ENCODE results near the gene MORC4. TPM values are rescaled to one million over a fixed set of nuclear protein-coding genes. Genes with fewer than 3 reads are reported as not detected.

MORC4 gene
- total RNA-seq, 1 donor from 2014 or later = 23.5 TPM

DNA sequence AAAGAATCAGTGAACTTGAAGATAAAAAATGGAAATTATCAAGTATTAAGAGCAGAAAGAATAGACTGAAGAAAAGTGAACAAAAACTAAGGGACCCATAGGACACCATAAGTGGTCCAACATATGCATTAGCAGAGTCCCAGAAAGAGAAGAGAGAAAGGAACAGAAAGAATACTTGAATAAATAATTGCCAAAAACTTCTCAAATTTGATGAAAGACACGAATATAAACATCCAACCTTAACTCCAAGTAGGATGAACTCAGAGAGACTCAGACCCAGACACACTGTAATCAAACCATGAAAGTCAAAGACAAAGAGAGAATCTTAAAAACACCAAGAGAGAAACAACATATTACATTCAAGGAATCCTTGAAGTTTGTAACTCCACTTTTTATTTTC is 35.7 kb downstream of the MORC4 start:
- no peak overlapping the region for H3K27ac Mint-ChIP-seq (ENCODE audit: unreplicated experiment)
- H3K9me3 Mint-ChIP-seq (ENCODE audit: unreplicated experiment) = peaks cover 19% of the 10 kb centered on the region
- no peak for DNase-seq (ENCODE audit: extremely low spot score, unreplicated experiment)
- peaks cover 2% of the 10 kb centered on the region for H3K4me1 Mint-ChIP-seq (ENCODE audit: unreplicated experiment)
- H3K4me3 Mint-ChIP-seq (ENCODE audit: unreplicated experiment) = no peak overlapping the region
- peaks cover 14% of the 10 kb centered on the region for H3K36me3 Mint-ChIP-seq (ENCODE audit: unreplicated experiment)
- no peaks in the 10 kb centered on the region for H3K27me3 Mint-ChIP-seq (ENCODE audit: unreplicated experiment)
- no peak for TF ChIP-seq CTCF (IDR thresholded peaks at IDR 0.05)

GRCh38 chrX:106963111-106963510 is 36.9 kb downstream of the MORC4 start:
- H3K36me3 Mint-ChIP-seq (ENCODE audit: unreplicated experiment) = peaks cover 6% of the 10 kb centered on the region
- H3K9me3 Mint-ChIP-seq (ENCODE audit: unreplicated experiment) = peaks cover 12% of the 10 kb centered on the region
- peaks cover 2% of the 10 kb centered on the region for H3K4me1 Mint-ChIP-seq (ENCODE audit: unreplicated experiment)
- no peaks in the 10 kb centered on the region for H3K27me3 Mint-ChIP-seq (ENCODE audit: unreplicated experiment)
- DNase-seq (ENCODE audit: extremely low spot score, unreplicated experiment) = no peak
- no peak for TF ChIP-seq CTCF (IDR thresholded peaks at IDR 0.05)
- H3K4me3 Mint-ChIP-seq (ENCODE audit: unreplicated experiment) = no peak overlapping the region
- no peak overlapping the region for H3K27ac Mint-ChIP-seq (ENCODE audit: unreplicated experiment)

DNA sequence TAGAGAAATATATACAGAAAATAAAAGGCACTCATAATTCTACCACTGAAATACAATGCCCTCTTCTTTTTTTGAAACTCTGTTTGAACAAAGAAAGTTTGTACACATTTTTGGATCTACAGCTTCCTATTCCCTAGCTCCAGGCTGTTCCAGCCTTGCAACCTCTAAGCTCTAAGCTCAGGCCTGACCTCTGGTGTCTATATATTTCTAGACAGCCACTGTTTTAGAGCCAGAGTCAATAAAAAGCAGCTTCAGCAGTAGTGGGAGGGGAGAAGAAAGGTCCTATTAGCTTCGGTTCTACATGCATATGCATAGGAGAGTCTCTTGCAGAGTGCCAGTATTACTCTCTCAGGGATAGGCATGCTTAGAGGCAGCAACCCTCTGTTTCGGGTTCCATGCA is 40.1 kb downstream of the MORC4 start:
- TF ChIP-seq CTCF (IDR thresholded peaks at IDR 0.05) = peak; percentile 53
- no peak overlapping the region for H3K4me3 Mint-ChIP-seq (ENCODE audit: unreplicated experiment)
- no peak overlapping the region for H3K27ac Mint-ChIP-seq (ENCODE audit: unreplicated experiment)
- peaks cover 12% of the 10 kb centered on the region for H3K4me1 Mint-ChIP-seq (ENCODE audit: unreplicated experiment)
- H3K9me3 Mint-ChIP-seq (ENCODE audit: unreplicated experiment) = peaks cover 8% of the 10 kb centered on the region
- peaks cover 9% of the 10 kb centered on the region for H3K36me3 Mint-ChIP-seq (ENCODE audit: unreplicated experiment)
- no peaks in the 10 kb centered on the region for H3K27me3 Mint-ChIP-seq (ENCODE audit: unreplicated experiment)
- no peak for DNase-seq (ENCODE audit: extremely low spot score, unreplicated experiment)

- TF ChIP-seq CTCF (IDR thresholded peaks at IDR 0.05) = no peak
- peaks cover 20% of the 10 kb centered on the region for H3K4me1 Mint-ChIP-seq (ENCODE audit: unreplicated experiment)
- peaks cover 5% of the 10 kb centered on the region for H3K36me3 Mint-ChIP-seq (ENCODE audit: unreplicated experiment)
- H3K9me3 Mint-ChIP-seq (ENCODE audit: unreplicated experiment) = peaks cover 3% of the 10 kb centered on the region
- no peak overlapping the region for H3K4me3 Mint-ChIP-seq (ENCODE audit: unreplicated experiment)
- no peaks in the 10 kb centered on the region for H3K27me3 Mint-ChIP-seq (ENCODE audit: unreplicated experiment)
- no peak for DNase-seq (ENCODE audit: extremely low spot score, unreplicated experiment)
- no peak overlapping the region for H3K27ac Mint-ChIP-seq (ENCODE audit: unreplicated experiment)
Observed at GRCh38 chrX:106957856-106958255, 42.2 kb downstream of the MORC4 start.

- no peak overlapping the region for H3K4me3 Mint-ChIP-seq (ENCODE audit: unreplicated experiment)
- H3K27ac Mint-ChIP-seq (ENCODE audit: unreplicated experiment) = peak overlapping the region; percentile 20
- no peaks in the 10 kb centered on the region for H3K9me3 Mint-ChIP-seq (ENCODE audit: unreplicated experiment)
- H3K27me3 Mint-ChIP-seq (ENCODE audit: unreplicated experiment) = no peaks in the 10 kb centered on the region
- DNase-seq (ENCODE audit: extremely low spot score, unreplicated experiment) = no peak
- no peak for TF ChIP-seq CTCF (IDR thresholded peaks at IDR 0.05)
- peaks cover 20% of the 10 kb centered on the region for H3K4me1 Mint-ChIP-seq (ENCODE audit: unreplicated experiment)
- peaks cover 5% of the 10 kb centered on the region for H3K36me3 Mint-ChIP-seq (ENCODE audit: unreplicated experiment)
Observed at GRCh38 chrX:106955004-106955772, 44.8 kb downstream of the MORC4 start.

Measured in osteocyte (in vitro differentiated cells).